HL-60 (cell line): ENCODE results near the gene SSBP4.

ENCODE experiments used
- GABPA ChIP-seq: IDR thresholded peaks from 2 replicates; pipeline ENCODE4 v1.6.1; 2012; ENCODE audit warnings: low read depth
- POLR2AphosphoS5 ChIP-seq: IDR thresholded peaks from 2 replicates; pipeline ENCODE4 v1.6.1; 2012; ENCODE audit warnings: low read depth
- REST ChIP-seq: IDR thresholded peaks from 2 replicates; pipeline ENCODE4 v1.6.1; 2012; ENCODE audit warnings: low read depth; ENCODE audit not compliant: insufficient replicate concordance
- SPI1 ChIP-seq: IDR thresholded peaks from 2 replicates; pipeline ENCODE4 v1.6.1; 2012; ENCODE audit warnings: low read depth, mild to moderate bottlenecking, borderline replicate concordance
- TF ChIP-seq, protein P1 (sequence below): IDR thresholded peaks from one replicate; pipeline ENCODE4 v1.5.1; 2011; ENCODE audit warnings: low read length, control low read depth, inconsistent platforms; ENCODE audit not compliant: insufficient read depth

- TF ChIP-seq, protein P1, sequence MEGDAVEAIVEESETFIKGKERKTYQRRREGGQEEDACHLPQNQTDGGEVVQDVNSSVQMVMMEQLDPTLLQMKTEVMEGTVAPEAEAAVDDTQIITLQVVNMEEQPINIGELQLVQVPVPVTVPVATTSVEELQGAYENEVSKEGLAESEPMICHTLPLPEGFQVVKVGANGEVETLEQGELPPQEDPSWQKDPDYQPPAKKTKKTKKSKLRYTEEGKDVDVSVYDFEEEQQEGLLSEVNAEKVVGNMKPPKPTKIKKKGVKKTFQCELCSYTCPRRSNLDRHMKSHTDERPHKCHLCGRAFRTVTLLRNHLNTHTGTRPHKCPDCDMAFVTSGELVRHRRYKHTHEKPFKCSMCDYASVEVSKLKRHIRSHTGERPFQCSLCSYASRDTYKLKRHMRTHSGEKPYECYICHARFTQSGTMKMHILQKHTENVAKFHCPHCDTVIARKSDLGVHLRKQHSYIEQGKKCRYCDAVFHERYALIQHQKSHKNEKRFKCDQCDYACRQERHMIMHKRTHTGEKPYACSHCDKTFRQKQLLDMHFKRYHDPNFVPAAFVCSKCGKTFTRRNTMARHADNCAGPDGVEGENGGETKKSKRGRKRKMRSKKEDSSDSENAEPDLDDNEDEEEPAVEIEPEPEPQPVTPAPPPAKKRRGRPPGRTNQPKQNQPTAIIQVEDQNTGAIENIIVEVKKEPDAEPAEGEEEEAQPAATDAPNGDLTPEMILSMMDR = no peak
- TF ChIP-seq REST (no peak), POLR2AphosphoS5 (no peak), GABPA (no peak), SPI1 (no peak)
These were observed 26.3 kb upstream of the SSBP4 start for GRCh38 chr19:18392926-18393325.
